22Rv1 (cell line): ENCODE measurements around the gene BCL3.

ENCODE experiments used
- CTCF ChIP-seq: fragments of 450-650 bp; IDR thresholded peaks from 2 replicates; pipeline ENCODE4 v1.5.1; 2017; ENCODE audit warnings: mild to moderate bottlenecking
- ZFX ChIP-seq: fragments of 450-650 bp; IDR thresholded peaks from 2 replicates; pipeline ENCODE4 v1.6.1; 2017; ENCODE audit warnings: antibody characterized with exemption, borderline replicate concordance

GRCh38 chr19:44757057-44757734 is 8.7 kb downstream of the BCL3 start:
- TF ChIP-seq CTCF, result no peak
- TF ChIP-seq ZFX, result no peak
